Measurements from ENCODE around the gene KAZN. TPM values are rescaled to one million over a fixed set of nuclear protein-coding genes. Genes with fewer than 3 reads are reported as not detected.

KAZN gene
- total RNA-seq, 1 donor from 2014 or later = 2.2 TPM

- intact Hi-C loops (cut with micrococcal nuclease) = no loop called here
- no peak for DNase-seq
- ATAC-seq = no peak
These were observed 328.5 kb downstream of the KAZN start for GRCh38 chr1:14926818-14927575.

GRCh38 chr1:14928412-14928811 is 329.9 kb downstream of the KAZN start:
- intact Hi-C loops (cut with micrococcal nuclease) = no loop called here
- ATAC-seq (no peak), DNase-seq (no peak)

- intact Hi-C loops (cut with micrococcal nuclease) = no loop called here
- no peak for ATAC-seq
These were observed 330.5 kb downstream of the KAZN start for GRCh38 chr1:14928886-14929546.

GRCh38 chr1:14929547-14930246 is 331.2 kb downstream of the KAZN start:
- intact Hi-C loops (cut with micrococcal nuclease) = no loop called here
- peak; percentile 33 for ATAC-seq
- no peak for DNase-seq

More at GRCh38 chr1:14928886-14929546, 330.5 kb downstream of the KAZN start:
- no peak for DNase-seq

GRCh38 chr1:14930247-14930965 is 331.9 kb downstream of the KAZN start:
- intact Hi-C loops (cut with micrococcal nuclease) = no loop called here
- no peak for ATAC-seq
- no peak for DNase-seq

GRCh38 chr1:14932034-14932638 is 333.7 kb downstream of the KAZN start:
- ATAC-seq (no peak), DNase-seq (no peak)
- intact Hi-C loops (cut with micrococcal nuclease) = no loop called here

- intact Hi-C loops (cut with micrococcal nuclease) = no loop called here
- ATAC-seq = no peak
- DNase-seq = no peak
These were observed 336.4 kb downstream of the KAZN start for GRCh38 chr1:14934867-14935266.

- ATAC-seq (no peak), DNase-seq (no peak)
- intact Hi-C loops (cut with micrococcal nuclease) = no loop called here
These were observed 338.3 kb downstream of the KAZN start for GRCh38 chr1:14936815-14937214.

- ATAC-seq = no peak
- intact Hi-C loops (cut with micrococcal nuclease) = no loop called here
- DNase-seq = no peak
These were observed 338.9 kb downstream of the KAZN start for GRCh38 chr1:14937288-14937949.

GRCh38 chr1:14939527-14940284 is 341.2 kb downstream of the KAZN start:
- no peak for ATAC-seq
- intact Hi-C loops (cut with micrococcal nuclease) = no loop called here
- no peak for DNase-seq

GRCh38 chr1:14940285-14940870 is 341.9 kb downstream of the KAZN start:
- intact Hi-C loops (cut with micrococcal nuclease) = no loop called here
- DNase-seq (no peak), ATAC-seq (no peak)

GRCh38 chr1:14941864-14942263 is 343.4 kb downstream of the KAZN start:
- DNase-seq (no peak), ATAC-seq (no peak)
- intact Hi-C loops (cut with micrococcal nuclease) = no loop called here

GRCh38 chr1:14944471-14944985 is 346.0 kb downstream of the KAZN start:
- intact Hi-C loops (cut with micrococcal nuclease) = no loop called here
- no peak for DNase-seq

GRCh38 chr1:14945132-14946010 is 346.9 kb downstream of the KAZN start:
- DNase-seq = peak; percentile 61
- peak; percentile 84 for ATAC-seq
- intact Hi-C loops (cut with micrococcal nuclease) = no loop called here

More at GRCh38 chr1:14944471-14944985, 346.0 kb downstream of the KAZN start:
- no peak for ATAC-seq

GRCh38 chr1:14946011-14946359 is 347.5 kb downstream of the KAZN start:
- DNase-seq = no peak
- intact Hi-C loops (cut with micrococcal nuclease) = no loop called here
- ATAC-seq = no peak

GRCh38 chr1:14946684-14947238 is 348.3 kb downstream of the KAZN start:
- ATAC-seq (peak; percentile 48), DNase-seq (no peak)
- intact Hi-C loops (cut with micrococcal nuclease) = no loop called here
